ENCODE results near the gene HSPBP1. TPM values are rescaled to one million over a fixed set of nuclear protein-coding genes. Genes with fewer than 3 reads are reported as not detected.

The HSPBP1 gene
- total and polyA plus RNA-seq, 5 donors from 2014 or later: 15.8 to 37.2 (median 34.0) TPM

GRCh38 chr19:55256562-55257460 is 23.1 kb downstream of the HSPBP1 start:
- Mint-ChIP-seq H3K4me1 (peaks cover 13 to 71% (median 38%) of the 10 kb centered on the region in 4 donors), H3K36me3 (peaks cover 13% of the 10 kb centered on the region), H3K27me3 (peaks cover 4% of the 10 kb centered on the region), H3K27ac (peak overlapping the region; percentile 94 to 99 (median 98)), H3K4me3 (peak overlapping the region; percentile 97 to 99 (median 97)), H3K9me3 (no peaks in the 10 kb centered on the region)
- ATAC-seq (ENCODE audit: low read depth in 2 of 2): no peak
- no peaks in the 10 kb centered on the region for H3K27me3 ChIP-seq (ENCODE audit: control insufficient read depth, insufficient read depth, low read length)
- peaks cover 70% of the 10 kb centered on the region for H3K4me1 ChIP-seq (ENCODE audit: control insufficient read depth, insufficient read depth, low read length, poor library complexity, severe bottlenecking)
- H3K9me3 ChIP-seq (ENCODE audit: control insufficient read depth in 2 of 2, low read length in 2 of 2): no peaks in the 10 kb centered on the region
- H3K36me3 ChIP-seq (ENCODE audit: control insufficient read depth, insufficient read depth, low read length): no peaks in the 10 kb centered on the region
- peak overlapping the region; percentile 85 for H3K4me3 ChIP-seq (ENCODE audit: low read depth, low read length)
- peak overlapping the region; percentile 93 for H3K27ac ChIP-seq (ENCODE audit: insufficient read depth, low read length, poor library complexity, severe bottlenecking)
- peak in 1 of 3 donors; percentile 14 for DNase-seq

- Histone ChIP-seq H3K27ac (ENCODE audit: insufficient read depth, low read length, poor library complexity, severe bottlenecking) (peak overlapping the region; percentile 93), H3K4me3 (ENCODE audit: low read depth, low read length) (peak overlapping the region; percentile 85), H3K27me3 (ENCODE audit: control insufficient read depth, insufficient read depth, low read length) (no peaks in the 10 kb centered on the region), H3K9me3 (ENCODE audit: control insufficient read depth in 2 of 2, low read length in 2 of 2) (no peaks in the 10 kb centered on the region), H3K36me3 (ENCODE audit: control insufficient read depth, insufficient read depth, low read length) (no peaks in the 10 kb centered on the region), H3K4me1 (ENCODE audit: control insufficient read depth, insufficient read depth, low read length, poor library complexity, severe bottlenecking) (peaks cover 80% of the 10 kb centered on the region)
- ATAC-seq (ENCODE audit: low read depth in 2 of 2) (no peak), DNase-seq (peak in 2 of 3 donors; percentile 20 to 65)
- Mint-ChIP-seq H3K4me3 (peak overlapping the region; percentile 97 to 99 (median 97)), H3K9me3 (no peaks in the 10 kb centered on the region), H3K27ac (peak overlapping the region; percentile 94 to 99 (median 98)), H3K4me1 (peaks cover 16 to 81% (median 45%) of the 10 kb centered on the region in 4 donors), H3K27me3 (peaks cover 4% of the 10 kb centered on the region), H3K36me3 (peaks cover 20% of the 10 kb centered on the region)
Measured at GRCh38 chr19:55255618-55256423, 24.1 kb downstream of the HSPBP1 start.

- H3K27me3 ChIP-seq (ENCODE audit: control insufficient read depth, insufficient read depth, low read length): no peaks in the 10 kb centered on the region
- DNase-seq: no peak
- peak overlapping the region; percentile 85 for H3K4me3 ChIP-seq (ENCODE audit: low read depth, low read length)
- ATAC-seq (ENCODE audit: low read depth in 2 of 2): no peak
- peak overlapping the region; percentile 97 to 99 (median 97) for H3K4me3 Mint-ChIP-seq
- H3K9me3 ChIP-seq (ENCODE audit: control insufficient read depth in 2 of 2, low read length in 2 of 2): no peaks in the 10 kb centered on the region
- H3K36me3 Mint-ChIP-seq: peaks cover 23% of the 10 kb centered on the region
- H3K27ac Mint-ChIP-seq: peak overlapping the region; percentile 94 to 99 (median 98)
- peaks cover 6% of the 10 kb centered on the region for H3K36me3 ChIP-seq (ENCODE audit: control insufficient read depth, insufficient read depth, low read length)
- H3K4me1 ChIP-seq (ENCODE audit: control insufficient read depth, insufficient read depth, low read length, poor library complexity, severe bottlenecking): peaks cover 83% of the 10 kb centered on the region
- H3K4me1 Mint-ChIP-seq: peaks cover 16 to 83% (median 46%) of the 10 kb centered on the region in 4 donors
- peak overlapping the region; percentile 93 for H3K27ac ChIP-seq (ENCODE audit: insufficient read depth, low read length, poor library complexity, severe bottlenecking)
- peaks cover 4% of the 10 kb centered on the region for H3K27me3 Mint-ChIP-seq
- no peaks in the 10 kb centered on the region for H3K9me3 Mint-ChIP-seq
Measured at GRCh38 chr19:55254625-55254977, 25.3 kb downstream of the HSPBP1 start.

GRCh38 chr19:55253842-55254624 is 25.9 kb downstream of the HSPBP1 start:
- Histone ChIP-seq H3K4me3 (ENCODE audit: low read depth, low read length) (peak overlapping the region; percentile 85), H3K27ac (ENCODE audit: insufficient read depth, low read length, poor library complexity, severe bottlenecking) (peak overlapping the region; percentile 93), H3K4me1 (ENCODE audit: control insufficient read depth, insufficient read depth, low read length, poor library complexity, severe bottlenecking) (peaks cover 79% of the 10 kb centered on the region), H3K9me3 (ENCODE audit: control insufficient read depth in 2 of 2, low read length in 2 of 2) (no peaks in the 10 kb centered on the region), H3K36me3 (ENCODE audit: control insufficient read depth, insufficient read depth, low read length) (peaks cover 7% of the 10 kb centered on the region), H3K27me3 (ENCODE audit: control insufficient read depth, insufficient read depth, low read length) (no peaks in the 10 kb centered on the region)
- Mint-ChIP-seq H3K27me3 (peaks cover 4% of the 10 kb centered on the region), H3K4me3 (peak overlapping the region; percentile 97 to 99 (median 97)), H3K4me1 (peaks cover 16 to 80% (median 43%) of the 10 kb centered on the region in 4 donors), H3K9me3 (no peaks in the 10 kb centered on the region), H3K36me3 (peaks cover 23% of the 10 kb centered on the region), H3K27ac (peak overlapping the region; percentile 94 to 98 (median 98))
- DNase-seq (peak; percentile 46 to 90 (median 84)), ATAC-seq (ENCODE audit: low read depth in 2 of 2) (peak; percentile 61 to 63)

- Mint-ChIP-seq H3K36me3 (peaks cover 23% of the 10 kb centered on the region), H3K4me3 (peak overlapping the region; percentile 97 to 99 (median 97)), H3K4me1 (peaks cover 16 to 89% (median 52%) of the 10 kb centered on the region in 4 donors), H3K27ac (peak overlapping the region; percentile 94 to 98 (median 98)), H3K27me3 (peaks cover 3% of the 10 kb centered on the region), H3K9me3 (no peaks in the 10 kb centered on the region)
- H3K9me3 ChIP-seq (ENCODE audit: control insufficient read depth in 2 of 2, low read length in 2 of 2): no peaks in the 10 kb centered on the region
- peak overlapping the region; percentile 93 for H3K27ac ChIP-seq (ENCODE audit: insufficient read depth, low read length, poor library complexity, severe bottlenecking)
- H3K36me3 ChIP-seq (ENCODE audit: control insufficient read depth, insufficient read depth, low read length): peaks cover 16% of the 10 kb centered on the region
- DNase-seq (no peak), ATAC-seq (ENCODE audit: low read depth in 2 of 2) (no peak)
- no peaks in the 10 kb centered on the region for H3K27me3 ChIP-seq (ENCODE audit: control insufficient read depth, insufficient read depth, low read length)
- H3K4me1 ChIP-seq (ENCODE audit: control insufficient read depth, insufficient read depth, low read length, poor library complexity, severe bottlenecking): peaks cover 87% of the 10 kb centered on the region
- H3K4me3 ChIP-seq (ENCODE audit: low read depth, low read length): peak overlapping the region; percentile 85
Measured at GRCh38 chr19:55252760-55253663, 26.9 kb downstream of the HSPBP1 start.

GRCh38 chr19:55251341-55252081 is 28.4 kb downstream of the HSPBP1 start:
- peak in 2 of 3 donors; percentile 39 to 64 for DNase-seq
- Histone ChIP-seq H3K27ac (ENCODE audit: insufficient read depth, low read length, poor library complexity, severe bottlenecking) (peak overlapping the region; percentile 93), H3K27me3 (ENCODE audit: control insufficient read depth, insufficient read depth, low read length) (no peaks in the 10 kb centered on the region), H3K36me3 (ENCODE audit: control insufficient read depth, insufficient read depth, low read length) (peaks cover 27% of the 10 kb centered on the region), H3K4me1 (ENCODE audit: control insufficient read depth, insufficient read depth, low read length, poor library complexity, severe bottlenecking) (peaks cover 80% of the 10 kb centered on the region), H3K9me3 (ENCODE audit: control insufficient read depth in 2 of 2, low read length in 2 of 2) (no peaks in the 10 kb centered on the region), H3K4me3 (ENCODE audit: low read depth, low read length) (peak overlapping the region; percentile 61)
- H3K4me3 Mint-ChIP-seq: peak overlapping the region; percentile 73 to 88 (median 82)
- no peaks in the 10 kb centered on the region for H3K9me3 Mint-ChIP-seq
- H3K27me3 Mint-ChIP-seq: no peaks in the 10 kb centered on the region
- no peak for ATAC-seq (ENCODE audit: low read depth in 2 of 2)
- peaks cover 20% of the 10 kb centered on the region for H3K36me3 Mint-ChIP-seq
- peaks cover 16 to 83% (median 44%) of the 10 kb centered on the region in 4 donors for H3K4me1 Mint-ChIP-seq
- peak overlapping the region; percentile 94 to 99 (median 96) for H3K27ac Mint-ChIP-seq
